ENCODE data around the gene TBL1X. TPM values are rescaled to one million over a fixed set of nuclear protein-coding genes. Genes with fewer than 3 reads are reported as not detected.

Gene TBL1X
- total and polyA plus RNA-seq, 2 donors (not counting 3 experiments of a cell fraction or from before 2014, with no cell fraction given) = 8.7 to 25.3 TPM

DNA sequence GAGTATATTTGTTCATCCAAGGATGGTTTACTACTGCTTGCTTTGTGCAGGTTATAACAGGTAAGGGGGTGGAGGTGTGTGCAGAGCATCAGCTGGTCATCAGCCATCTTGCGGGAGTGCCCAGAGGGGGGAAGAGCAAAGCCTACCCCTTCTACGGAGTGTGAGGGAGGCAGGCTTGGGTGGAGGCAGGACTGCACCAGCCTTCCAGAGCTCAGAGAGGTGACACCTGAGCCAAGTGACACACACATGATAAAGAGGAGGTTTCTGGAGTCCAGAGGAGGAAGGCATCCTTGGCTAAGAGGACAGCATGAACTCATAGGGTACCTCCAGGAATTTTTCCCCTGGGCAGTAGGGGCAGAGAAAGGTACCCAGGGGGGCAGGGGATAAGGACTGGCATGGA lies 126.6 kb downstream of the TBL1X start:
- BruUV-seq (replicated peaks) = no TSS peak
- Histone ChIP-seq H3K4me3 (replicated peaks in 1 of 3; ENCODE audit: insufficient read depth in 1 of 3, low read depth in 1 of 3, low read length in 3 of 3) (no peak overlapping the region), H3K4me1 (ENCODE audit: control insufficient read depth, extremely low read depth, insufficient read depth, low read length) (no peaks in the 10 kb centered on the region), H3K79me2 (ENCODE audit: control insufficient read depth, insufficient read depth, low read length) (no peaks in the 10 kb centered on the region), H3K27ac (ENCODE audit: insufficient read depth, low read depth, low read length) (no peak overlapping the region), H2AFZ (ENCODE audit: low read depth, low read length) (no peak overlapping the region), H4K20me1 (replicated peaks; ENCODE audit: control insufficient read depth, extremely low read depth, insufficient read depth, low read length) (no peaks in the 10 kb centered on the region), H3K36me3 (ENCODE audit: control insufficient read depth in 2 of 2, extremely low read depth in 1 of 2, insufficient read depth in 2 of 2, low read length in 2 of 2) (no peaks in the 10 kb centered on the region), H3K9me3 (replicated peaks; ENCODE audit: control insufficient read depth, insufficient read depth, low read length) (no peaks in the 10 kb centered on the region), H3K27me3 (ENCODE audit: control insufficient read depth in 2 of 2, insufficient read depth in 2 of 2, low read length in 2 of 2) (no peaks in the 10 kb centered on the region), H3K9me1 (replicated peaks; ENCODE audit: control insufficient read depth, extremely low read depth, insufficient read depth, low read length) (no peaks in the 10 kb centered on the region), H3K4me2 (ENCODE audit: insufficient read depth, low read length) (no peak overlapping the region), H3K9ac (replicated peaks; ENCODE audit: extremely low read depth, insufficient read depth, low read length) (no peak overlapping the region)
- DNase-seq (ENCODE audit: low read depth, low spot score) = no peak
- ChIA-PET CTCF (no interaction called here), POLR2A (no interaction called here)
- TF ChIP-seq FOS (IDR thresholded peaks at IDR 0.05; ENCODE audit: borderline replicate concordance, insufficient read depth, low read length) = no peak
- TF ChIP-seq CTCF (IDR thresholded peaks at IDR 0.05; ENCODE audit: extremely low read depth in 1 of 2, insufficient read depth in 1 of 2, low read depth in 1 of 2, low read length in 2 of 2) = no peak
- no peak for TF ChIP-seq POLR2A (IDR thresholded peaks at IDR 0.05; ENCODE audit: low read depth, low read length)
- no peak for TF ChIP-seq JUN (IDR thresholded peaks at IDR 0.05; ENCODE audit: borderline replicate concordance, insufficient read depth, insufficient read length, low read depth)
- TF ChIP-seq POLR2AphosphoS5 (IDR thresholded peaks at IDR 0.05; ENCODE audit: insufficient read depth, low read depth, low read length) = no peak
- no peak for TF ChIP-seq MYC (IDR thresholded peaks at IDR 0.05; ENCODE audit: low read depth, low read length)
- intact Hi-C loops (cut with micrococcal nuclease) = no loop called here
- FAIRE-seq = no peak
- dilution Hi-C loops (cut with MboI; ENCODE audit: extremely low pct_ligation_motif_present, low sequenced_read_pairs) = no loop called here

DNA sequence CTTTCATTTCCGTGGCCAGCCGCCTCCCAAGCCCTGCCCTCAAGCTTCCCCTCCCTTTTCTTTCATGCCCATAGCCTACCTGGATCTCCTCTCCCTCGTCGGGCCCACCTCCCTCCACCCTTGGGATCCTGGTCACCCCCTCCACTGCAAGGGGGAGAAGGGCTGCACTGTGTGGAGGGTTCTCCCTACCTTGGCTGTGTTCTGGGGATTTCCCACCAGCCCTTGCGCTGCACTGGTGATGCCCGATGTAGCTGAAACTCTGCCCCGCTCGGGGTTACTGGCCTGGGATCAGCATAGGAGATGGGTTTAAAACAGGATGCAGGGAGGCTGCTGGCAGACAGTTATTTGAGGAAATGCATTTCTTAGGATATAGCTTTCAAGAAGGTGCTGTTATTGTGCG lies 128.9 kb downstream of the TBL1X start:
- H2AFZ ChIP-seq (ENCODE audit: low read depth, low read length) = no peak overlapping the region
- intact Hi-C loops (cut with micrococcal nuclease) = no loop called here
- TF ChIP-seq POLR2AphosphoS5 (IDR thresholded peaks at IDR 0.05; ENCODE audit: insufficient read depth, low read depth, low read length) (no peak), POLR2A (IDR thresholded peaks at IDR 0.05; ENCODE audit: low read depth, low read length) (no peak), GATA2 (IDR thresholded peaks at IDR 0.05; ENCODE audit: insufficient read depth, insufficient read length, low read depth, low read length) (no peak), FOS (IDR thresholded peaks at IDR 0.05; ENCODE audit: borderline replicate concordance, insufficient read depth, low read length) (no peak), MYC (IDR thresholded peaks at IDR 0.05; ENCODE audit: low read depth, low read length) (no peak), EZH2 (IDR thresholded peaks at IDR 0.05; ENCODE audit: borderline replicate concordance, low read depth, low read length, severe bottlenecking) (no peak), JUN (IDR thresholded peaks at IDR 0.05; ENCODE audit: borderline replicate concordance, insufficient read depth, insufficient read length, low read depth) (no peak)
- TF ChIP-seq, protein P1, sequence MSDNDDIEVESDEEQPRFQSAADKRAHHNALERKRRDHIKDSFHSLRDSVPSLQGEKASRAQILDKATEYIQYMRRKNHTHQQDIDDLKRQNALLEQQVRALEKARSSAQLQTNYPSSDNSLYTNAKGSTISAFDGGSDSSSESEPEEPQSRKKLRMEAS (IDR thresholded peaks at IDR 0.05; ENCODE audit: insufficient read depth, insufficient read length) = no peak
- no TSS peak for BruUV-seq (replicated peaks)
- H3K9ac ChIP-seq (replicated peaks; ENCODE audit: extremely low read depth, insufficient read depth, low read length) = no peak overlapping the region
- H3K4me1 ChIP-seq (ENCODE audit: control insufficient read depth, extremely low read depth, insufficient read depth, low read length) = no peaks in the 10 kb centered on the region
- H3K27ac ChIP-seq (ENCODE audit: insufficient read depth, low read depth, low read length) = no peak overlapping the region
- no peak for FAIRE-seq
- dilution Hi-C loops (cut with MboI; ENCODE audit: extremely low pct_ligation_motif_present, low sequenced_read_pairs) = no loop called here
- H3K9me1 ChIP-seq (replicated peaks; ENCODE audit: control insufficient read depth, extremely low read depth, insufficient read depth, low read length) = no peaks in the 10 kb centered on the region
- H3K9me3 ChIP-seq (replicated peaks; ENCODE audit: control insufficient read depth, insufficient read depth, low read length) = no peaks in the 10 kb centered on the region
- ChIA-PET POLR2A (no interaction called here), CTCF (no interaction called here)
- no peaks in the 10 kb centered on the region for H4K20me1 ChIP-seq (replicated peaks; ENCODE audit: control insufficient read depth, extremely low read depth, insufficient read depth, low read length)
- DNase-seq (ENCODE audit: low read depth, low spot score) = no peak
- H3K36me3 ChIP-seq (ENCODE audit: control insufficient read depth in 2 of 2, extremely low read depth in 1 of 2, insufficient read depth in 2 of 2, low read length in 2 of 2) = no peaks in the 10 kb centered on the region
- no peaks in the 10 kb centered on the region for H3K27me3 ChIP-seq (ENCODE audit: control insufficient read depth in 2 of 2, insufficient read depth in 2 of 2, low read length in 2 of 2)
- H3K4me3 ChIP-seq (replicated peaks in 1 of 3; ENCODE audit: insufficient read depth in 1 of 3, low read depth in 1 of 3, low read length in 3 of 3) = no peak overlapping the region
- no peak overlapping the region for H3K4me2 ChIP-seq (ENCODE audit: insufficient read depth, low read length)
- H3K79me2 ChIP-seq (ENCODE audit: control insufficient read depth, insufficient read depth, low read length) = no peaks in the 10 kb centered on the region

Data from endothelial cell of umbilical vein (primary cell).